H9 (cell line): ENCODE measurements around the gene ARHGAP29. TPM values are rescaled to one million over a fixed set of nuclear protein-coding genes. Genes with fewer than 3 reads are reported as not detected.

ENCODE experiments used
- DNase-seq: peaks from one replicate; pipeline ENCODE4 v3.0.0-alpha.2; 2017
- H2AFZ ChIP-seq: one replicate; pipeline ENCODE4 v1.6.1; 2013; ENCODE audit warnings: mild to moderate bottlenecking, low read length, control low read depth, moderate library complexity
- H2AK5ac ChIP-seq: 2 replicates; pipeline ENCODE4 v1.6.1; 2013; ENCODE audit warnings: low read length, control low read depth, mixed read lengths; ENCODE audit not compliant: insufficient read length
- H2BK120ac ChIP-seq: one replicate; pipeline ENCODE4 v1.6.1; 2013; ENCODE audit warnings: low read depth, mild to moderate bottlenecking, low read length, control low read depth, inconsistent platforms; ENCODE audit not compliant: poor library complexity, severe bottlenecking
- H2BK12ac ChIP-seq: 2 replicates; pipeline ENCODE4 v1.6.1; 2013; ENCODE audit warnings: low read length, control low read depth, mixed read lengths, low read depth; ENCODE audit not compliant: insufficient read length
- H2BK15ac ChIP-seq: 2 replicates; pipeline ENCODE4 v1.6.1; 2013; ENCODE audit warnings: low read depth, low read length, control low read depth
- H2BK20ac ChIP-seq: one replicate; pipeline ENCODE4 v1.6.1; 2013; ENCODE audit warnings: low read depth, mild to moderate bottlenecking, low read length, control low read depth, inconsistent platforms; ENCODE audit not compliant: poor library complexity, severe bottlenecking
- H2BK5ac ChIP-seq: 2 replicates; pipeline ENCODE4 v1.6.1; 2013; ENCODE audit warnings: low read length, control low read depth, mixed read lengths; ENCODE audit not compliant: insufficient read length
- H3K14ac ChIP-seq: 2 replicates; pipeline ENCODE4 v1.6.1; 2013; ENCODE audit warnings: low read length, control low read depth; ENCODE audit not compliant: insufficient read depth
- H3K18ac ChIP-seq: 2 replicates; pipeline ENCODE4 v1.6.1; 2013; ENCODE audit warnings: low read depth, mild to moderate bottlenecking, mixed read lengths, low read length, control low read depth; ENCODE audit not compliant: insufficient read length
- H3K23ac ChIP-seq: 2 replicates; pipeline ENCODE4 v1.6.1; 2013; ENCODE audit warnings: low read length, control low read depth, mixed read lengths, low read depth; ENCODE audit not compliant: insufficient read length
- H3K23me2 ChIP-seq: 2 replicates; pipeline ENCODE4 v1.6.1; 2013; ENCODE audit warnings: low read depth, mild to moderate bottlenecking, mixed read lengths, low read length, control low read depth; ENCODE audit not compliant: insufficient read length, poor library complexity, severe bottlenecking
- H3K27ac ChIP-seq: 2 replicates; pipeline ENCODE4 v1.5.1; 2013; ENCODE audit warnings: low read length, control low read depth, mixed read lengths, low read depth; ENCODE audit not compliant: insufficient read length
- H3K27me3 ChIP-seq: 2 replicates; pipeline ENCODE4 v1.6.1; 2013; ENCODE audit warnings: low read length, control low read depth, inconsistent platforms; ENCODE audit not compliant: insufficient read depth
- H3K4ac ChIP-seq: 2 replicates; pipeline ENCODE4 v1.6.1; 2013; ENCODE audit warnings: low read depth, mild to moderate bottlenecking, control low read depth, inconsistent platforms, low read length, moderate library complexity
- H3K4me1 ChIP-seq: 2 replicates; pipeline ENCODE4 v1.6.1; 2013; ENCODE audit warnings: low read length, control low read depth, inconsistent platforms; ENCODE audit not compliant: insufficient read depth
- H3K4me2 ChIP-seq: 2 replicates; pipeline ENCODE4 v1.6.1; 2013; ENCODE audit warnings: low read length, control low read depth, mixed read lengths; ENCODE audit not compliant: insufficient read length, insufficient read depth
- H3K56ac ChIP-seq: 2 replicates; pipeline ENCODE4 v1.6.1; 2013; ENCODE audit warnings: low read depth, mild to moderate bottlenecking, mixed read lengths, low read length, control low read depth; ENCODE audit not compliant: insufficient read length
- H3K79me1 ChIP-seq: 2 replicates; pipeline ENCODE4 v1.6.1; 2013; ENCODE audit warnings: low read depth, mild to moderate bottlenecking, moderate library complexity, low read length, control low read depth, inconsistent platforms; ENCODE audit not compliant: insufficient read depth, poor library complexity, severe bottlenecking
- H3K79me2 ChIP-seq: 2 replicates; pipeline ENCODE4 v1.6.1; 2013; ENCODE audit warnings: low read length, control low read depth, inconsistent platforms; ENCODE audit not compliant: insufficient read depth
- H3K9ac ChIP-seq: 2 replicates; pipeline ENCODE4 v1.6.1; 2013; ENCODE audit warnings: low read length, control low read depth, mixed read lengths; ENCODE audit not compliant: insufficient read length; ENCODE audit errors: extremely low read depth
- H3K9me3 ChIP-seq: one replicate; pipeline ENCODE4 v1.6.1; 2013; ENCODE audit warnings: low read depth, low read length, inconsistent platforms; ENCODE audit not compliant: control insufficient read depth
- H3T11ph ChIP-seq: one replicate; pipeline ENCODE4 v1.6.1; 2013; ENCODE audit warnings: mild to moderate bottlenecking, low read length, control low read depth, inconsistent platforms
- H4K20me1 ChIP-seq: one replicate; pipeline ENCODE4 v1.6.1; 2013; ENCODE audit not compliant: control insufficient read depth, insufficient read length, insufficient read depth
- H4K5ac ChIP-seq: 2 replicates; pipeline ENCODE4 v1.6.1; 2013; ENCODE audit warnings: low read depth, mild to moderate bottlenecking, mixed read lengths, low read length, control low read depth; ENCODE audit not compliant: insufficient read length
- H4K8ac ChIP-seq: replicated peaks from 2 replicates; pipeline ENCODE4 v1.6.1; 2013; ENCODE audit warnings: low read length, control low read depth, mixed read lengths, low read depth; ENCODE audit not compliant: insufficient read length
- H4K91ac ChIP-seq: 2 replicates; pipeline ENCODE4 v1.6.1; 2013; ENCODE audit warnings: low read depth, mild to moderate bottlenecking, moderate library complexity, mixed read lengths, low read length, control low read depth; ENCODE audit not compliant: insufficient read length
- H3K27ac Mint-ChIP-seq, 3 experiments: 2 replicates in 2 of 3; 3 replicates in 1 of 3; pipeline ENCODE4 v1.8.0; 2020 to 2021; ENCODE audit warnings: mixed read lengths in 3 of 3, mild to moderate bottlenecking in 1 of 3, moderate library complexity in 1 of 3
- H3K27me3 Mint-ChIP-seq: 2 replicates; pipeline ENCODE4 v1.8.0; 2021; ENCODE audit warnings: low read depth, mild to moderate bottlenecking, moderate library complexity, mixed read lengths
- H3K36me3 Mint-ChIP-seq, 3 experiments: 2 replicates in 2 of 3; 3 replicates in 1 of 3; pipeline ENCODE4 v1.8.0; 2020 to 2021; ENCODE audit warnings: low read depth in 3 of 3, mixed read lengths in 3 of 3; ENCODE audit not compliant: insufficient read depth in 1 of 3
- H3K4me1 Mint-ChIP-seq, 2 experiments: 2 replicates each; pipeline ENCODE4 v1.8.0; 2020; ENCODE audit warnings: mixed read lengths in 2 of 2
- H3K4me3 Mint-ChIP-seq, 2 experiments: 2 replicates in 1 of 2; 3 replicates in 1 of 2; pipeline ENCODE4 v1.8.0; 2020 to 2021; ENCODE audit warnings: mild to moderate bottlenecking in 2 of 2, mixed read lengths in 2 of 2, moderate library complexity in 1 of 2
- H3K9me3 Mint-ChIP-seq, 2 experiments: 2 replicates in 1 of 2; 3 replicates in 1 of 2; pipeline ENCODE4 v1.8.0; 2020; ENCODE audit warnings: mild to moderate bottlenecking in 2 of 2, mixed read lengths in 2 of 2, moderate library complexity in 1 of 2
- CTCF ChIP-seq: fragments of 200-600 bp; sonication (generic); conservative IDR thresholded peaks from 3 replicates; pipeline ENCODE4 v1.8.0; 2021; ENCODE audit warnings: antibody characterized with exemption, mild to moderate bottlenecking
- WGBS: extraction: QIAGEN DNeasy Blood & Tissue Kit; methylation state at CpG from one replicate; pipeline ENCODE4 v1.1.7; 2013; ENCODE audit warnings: missing lambda C conversion rate, low lambda C conversion rate, mixed read lengths; ENCODE audit not compliant: insufficient read length; ENCODE audit errors: extremely low coverage; 5-methylcytosine and 5-hydroxymethylcytosine counted together
- total RNA-seq: library from RNA; stranded (reverse); gene quantifications from 2 replicates; pipeline ENCODE4 v1.2.1, GENCODE V29; 2021

ARHGAP29 gene
- total RNA-seq, 1 experiment from 2014 or later: 1.3 TPM

- no peaks in the 10 kb centered on the region for H3K79me1 ChIP-seq
- Mint-ChIP-seq H3K36me3 (no peaks in the 10 kb centered on the region), H3K27me3 (peaks cover 16% of the 10 kb centered on the region), H3K4me1 (no peaks in the 10 kb centered on the region), H3K9me3 (no peaks in the 10 kb centered on the region), H3K27ac (no peak overlapping the region), H3K4me3 (no peak overlapping the region)
- no peak overlapping the region for H3K27ac ChIP-seq
- H3K23me2 ChIP-seq: no peaks in the 10 kb centered on the region
- H2BK120ac ChIP-seq: no peak overlapping the region
- H3K18ac ChIP-seq: no peak overlapping the region
- H2AK5ac ChIP-seq: no peak overlapping the region
- no peak overlapping the region for H3K9ac ChIP-seq
- no peak for DNase-seq
- no peak for TF ChIP-seq CTCF
- H4K5ac ChIP-seq: no peak overlapping the region
- H2BK5ac ChIP-seq: no peak overlapping the region
- H2BK20ac ChIP-seq: no peak overlapping the region
- no peaks in the 10 kb centered on the region for H3K27me3 ChIP-seq
- no peaks in the 10 kb centered on the region for H3K4me1 ChIP-seq
- no peak overlapping the region for H3K14ac ChIP-seq
- H3K79me2 ChIP-seq: no peaks in the 10 kb centered on the region
- H4K91ac ChIP-seq: no peak overlapping the region
- H3K4me2 ChIP-seq: no peak overlapping the region
- no peaks in the 10 kb centered on the region for H3K9me3 ChIP-seq
- H3K56ac ChIP-seq: no peak overlapping the region
- H4K8ac ChIP-seq: no peak overlapping the region
- H2AFZ ChIP-seq: no peak overlapping the region
- no peaks in the 10 kb centered on the region for H4K20me1 ChIP-seq
- WGBS: no CpG with 5 or more reads among the region's 1 CpG
- no peak overlapping the region for H3K23ac ChIP-seq
- no peak overlapping the region for H3K4ac ChIP-seq
- no peak overlapping the region for H3T11ph ChIP-seq
- H2BK15ac ChIP-seq: no peak overlapping the region
- H2BK12ac ChIP-seq: no peak overlapping the region
Measured at GRCh38 chr1:94279038-94279437, 41.7 kb upstream of the ARHGAP29 start.
